Activated B cell treated with CpG ODN at 0.5 μM for 24 hours (primary cell): ENCODE measurements around the gene VTI1B. TPM values are rescaled to one million over a fixed set of nuclear protein-coding genes. Genes with fewer than 3 reads are reported as not detected.
A peak's percentile ranks its signal among the peaks of the same experiment; 100 is the strongest.

Experiments used
- ATAC-seq: fragments of 200-7000 bp; cut with Tn5 transposase; one replicate; pipeline ENCODE4 v1.10.0; 2021; ENCODE audit warnings: low read depth, mild to moderate bottlenecking, moderate library complexity
- CTCF ChIA-PET: fragments of 350-600 bp; sonication (Branson Sonifier 250); formaldehyde crosslinking; loops from one replicate; lab custom pipeline; 2021; ENCODE audit warnings: antibody characterized with exemption; lab: Charles Lee
- POLR2A ChIA-PET: fragments of 350-600 bp; sonication (Branson Sonifier 250); formaldehyde crosslinking; loops from one replicate; lab custom pipeline; 2021; ENCODE audit warnings: antibody characterized with exemption; lab: Charles Lee
- DNase-seq: peaks from one replicate; pipeline ENCODE4 v3.0.0; 2022
- H3K27ac Mint-ChIP-seq: one replicate; pipeline ENCODE4 v1.8.0; 2020; ENCODE audit warnings: mixed read lengths
- H3K27me3 Mint-ChIP-seq: one replicate; pipeline ENCODE4 v1.8.0; 2021; ENCODE audit warnings: mixed read lengths
- H3K36me3 Mint-ChIP-seq: one replicate; pipeline ENCODE4 v1.8.0; 2021; ENCODE audit warnings: low read depth, mixed read lengths
- H3K4me1 Mint-ChIP-seq: one replicate; pipeline ENCODE4 v1.8.0; 2021; ENCODE audit warnings: mixed read lengths
- H3K4me3 Mint-ChIP-seq: one replicate; pipeline ENCODE4 v1.8.0; 2020; ENCODE audit warnings: mild to moderate bottlenecking, mixed read lengths
- H3K9me3 Mint-ChIP-seq: one replicate; pipeline ENCODE4 v1.8.0; 2020; ENCODE audit warnings: mixed read lengths
- CTCF ChIP-seq: fragments of 200-600 bp; IDR thresholded peaks from one replicate; pipeline ENCODE4 v1.8.0; 2022; ENCODE audit warnings: antibody characterized with exemption, mild to moderate bottlenecking
- intact Hi-C: fragments of 100-400 bp; cut with micrococcal nuclease; formaldehyde crosslinking; loops from one replicate; pipeline ENCODE4 v1.15.1; 2024
- total RNA-seq: library from RNA; stranded (reverse); gene quantifications from 2 replicates; pipeline ENCODE4 v1.2.3, GENCODE V29; 2022

VTI1B gene
- total RNA-seq, 1 donor from 2014 or later, result 76.3 TPM

DNA sequence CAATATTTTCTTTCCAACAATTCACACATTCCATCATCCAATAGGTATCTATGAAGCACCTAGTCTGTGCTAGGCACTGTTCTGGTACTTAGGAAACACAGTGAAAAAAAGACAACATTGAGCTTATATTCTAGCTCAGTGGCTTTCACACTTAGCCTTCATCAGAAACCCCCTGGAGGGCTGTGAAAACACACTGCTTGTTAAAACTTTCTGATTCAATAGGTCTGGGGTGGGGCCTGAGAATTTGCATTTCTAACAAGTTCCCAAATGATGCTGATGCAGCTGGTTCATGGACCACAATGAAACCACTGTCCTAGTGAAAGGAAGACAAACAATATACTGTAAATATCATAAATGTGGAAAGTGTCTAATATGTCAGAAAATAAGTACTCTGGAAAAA, 5.9 kb downstream of the VTI1B start:
- peaks cover 1% of the 10 kb centered on the region for H3K36me3 Mint-ChIP-seq
- POLR2A ChIA-PET, result interaction anchor here (0.7 to 1.2 kb wide), 2 partner anchors 49 to 68 kb away, joined by 3 read pairs; partner anchors contain the start of gene PIGH
- CTCF ChIA-PET, result interaction anchor here (0.8 to 3.9 kb wide), 5 partner anchors 20 to 242 kb away, joined by 3 to 81 read pairs (median 8); partner anchors contain the start of gene PIGH

GRCh38 chr14:67666750-67667449, 7.5 kb downstream of the VTI1B start:
- intact Hi-C loops, result loop anchor here (1.0 to 5.0 kb wide), 7 partner anchors 35 to 240 kb away; partner anchors contain the start of genes ARG2, PIGH and RDH12
- Mint-ChIP-seq H3K9me3 (no peaks in the 10 kb centered on the region), H3K36me3 (peaks cover 5% of the 10 kb centered on the region), H3K4me3 (peak overlapping the region; percentile 44), H3K27me3 (no peaks in the 10 kb centered on the region), H3K4me1 (peaks cover 58% of the 10 kb centered on the region), H3K27ac (peak overlapping the region; percentile 68)
- ChIA-PET POLR2A (interaction anchor here (1.1 to 1.5 kb wide), 2 partner anchors 67 to 83 kb away, joined by 3 to 8 read pairs; partner anchors contain the start of gene PIGH), CTCF (interaction anchor here (0.7 to 3.9 kb wide), 14 partner anchors 13 to 240 kb away, joined by 3 to 81 read pairs (median 5); partner anchors contain the start of genes ARG2, PIGH and RDH11)
- peak; percentile 87 for ATAC-seq
- no peak for TF ChIP-seq CTCF
- no peak for DNase-seq

More for the DNA sequence above, 5.9 kb downstream of the VTI1B start:
- no peak for TF ChIP-seq CTCF
- intact Hi-C loops, result loop anchor here (5.0 kb wide), 1 partner anchor 34 kb away; the partner anchor contains the start of gene RDH12
- peaks cover 71% of the 10 kb centered on the region for H3K4me1 Mint-ChIP-seq
- H3K4me3 Mint-ChIP-seq, result no peak overlapping the region
- no peaks in the 10 kb centered on the region for H3K9me3 Mint-ChIP-seq
- ATAC-seq, result peak; percentile 57
- H3K27ac Mint-ChIP-seq, result peak overlapping the region; percentile 67
- no peaks in the 10 kb centered on the region for H3K27me3 Mint-ChIP-seq
- DNase-seq, result no peak

- no peak for TF ChIP-seq CTCF
- H3K36me3 Mint-ChIP-seq, result peaks cover 5% of the 10 kb centered on the region
- no peak overlapping the region for H3K4me3 Mint-ChIP-seq
- CTCF ChIA-PET, result interaction anchor here (0.7 to 3.9 kb wide), 10 partner anchors 35 to 239 kb away, joined by 3 to 81 read pairs (median 8); partner anchors contain the start of genes ARG2 and PIGH
- H3K27me3 Mint-ChIP-seq, result no peaks in the 10 kb centered on the region
- intact Hi-C loops, result loop anchor here (5.0 kb wide), 1 partner anchor 36 kb away; the partner anchor contains the start of gene RDH12
- peaks cover 50% of the 10 kb centered on the region for H3K4me1 Mint-ChIP-seq
- no peaks in the 10 kb centered on the region for H3K9me3 Mint-ChIP-seq
- ATAC-seq (no peak), DNase-seq (no peak)
- H3K27ac Mint-ChIP-seq, result peak overlapping the region; percentile 68
- POLR2A ChIA-PET, result no interaction called here
Observed at GRCh38 chr14:67665868-67666267, 8.6 kb downstream of the VTI1B start.

GRCh38 chr14:67663633-67664032, 10.8 kb downstream of the VTI1B start:
- Mint-ChIP-seq H3K27ac (no peak overlapping the region), H3K9me3 (no peaks in the 10 kb centered on the region), H3K36me3 (peaks cover 24% of the 10 kb centered on the region), H3K27me3 (no peaks in the 10 kb centered on the region), H3K4me1 (peaks cover 35% of the 10 kb centered on the region), H3K4me3 (no peak overlapping the region)
- intact Hi-C loops, result no loop called here
- no peak for TF ChIP-seq CTCF
- POLR2A ChIA-PET, result no interaction called here
- ATAC-seq (no peak), DNase-seq (no peak)
- CTCF ChIA-PET, result interaction anchor here (0.7 to 2.2 kb wide), 6 partner anchors 41 to 237 kb away, joined by 3 to 12 read pairs (median 3); no protein-coding TSS in a partner anchor
